ENCODE measurements around the gene DNASE2B. TPM values are rescaled to one million over a fixed set of nuclear protein-coding genes. Genes with fewer than 3 reads are reported as not detected.

The DNASE2B gene
- total RNA-seq, 4 donors from 2014 or later, result 0.29 to 3.2 TPM; not detected in 2

GRCh38 chr1:84402060-84402459 lies 3.8 kb downstream of the DNASE2B start:
- H3K4me3 ChIP-seq (ENCODE audit: low read depth, poor library complexity, severe bottlenecking), result no peak overlapping the region
- DNase-seq (ENCODE audit: low spot score in 2 of 2), result peak in 1 of 2 donors; percentile 38
- intact Hi-C loops (cut with DNase I; ENCODE audit: low total_unique reads), result no loop called here
- no peak for TF ChIP-seq CTCF (IDR thresholded peaks at IDR 0.05)
- no peak for TF ChIP-seq POLR2A (IDR thresholded peaks at IDR 0.05)

GRCh38 chr1:84402501-84402900 lies 4.2 kb downstream of the DNASE2B start:
- intact Hi-C loops (cut with DNase I; ENCODE audit: low total_unique reads), result no loop called here
- no peak overlapping the region for H3K4me3 ChIP-seq (ENCODE audit: low read depth, poor library complexity, severe bottlenecking)
- no peak for DNase-seq (ENCODE audit: low spot score in 2 of 2)
- no peak for TF ChIP-seq POLR2A (IDR thresholded peaks at IDR 0.05)
- TF ChIP-seq CTCF (IDR thresholded peaks at IDR 0.05), result no peak

- no peak for TF ChIP-seq CTCF (IDR thresholded peaks at IDR 0.05)
- TF ChIP-seq POLR2A (IDR thresholded peaks at IDR 0.05), result no peak
- WGBS, 2 donors, result 84 to 87% methylated on average over 2 of the region's 2 CpGs
- intact Hi-C loops (cut with DNase I; ENCODE audit: low total_unique reads), result no loop called here
- no peak overlapping the region for H3K4me3 ChIP-seq (ENCODE audit: low read depth, poor library complexity, severe bottlenecking)
- DNase-seq (ENCODE audit: low spot score in 2 of 2), result no peak
Observed at GRCh38 chr1:84403347-84403746, 5.1 kb downstream of the DNASE2B start.

- TF ChIP-seq POLR2A (IDR thresholded peaks at IDR 0.05) (no peak), CTCF (IDR thresholded peaks at IDR 0.05) (no peak)
- intact Hi-C loops (cut with DNase I; ENCODE audit: low total_unique reads), result no loop called here
Observed at GRCh38 chr1:84406346-84406861, 8.1 kb downstream of the DNASE2B start.

GRCh38 chr1:84407524-84407923 lies 9.2 kb downstream of the DNASE2B start:
- 65 to 71% methylated on average over 1 of the region's 1 CpG for WGBS, 2 donors
- TF ChIP-seq CTCF (IDR thresholded peaks at IDR 0.05) (no peak), POLR2A (IDR thresholded peaks at IDR 0.05) (no peak)
- intact Hi-C loops (cut with DNase I; ENCODE audit: low total_unique reads), result no loop called here

More at GRCh38 chr1:84406346-84406861, 8.1 kb downstream of the DNASE2B start:
- no peak for DNase-seq (ENCODE audit: low spot score in 2 of 2)
- WGBS, 2 donors, result 96 to 100% methylated on average over 1 of the region's 1 CpG
- H3K4me3 ChIP-seq (ENCODE audit: low read depth, poor library complexity, severe bottlenecking), result no peak overlapping the region

GRCh38 chr1:84407958-84408422 lies 9.7 kb downstream of the DNASE2B start:
- no peak for DNase-seq (ENCODE audit: low spot score in 2 of 2)
- H3K4me3 ChIP-seq (ENCODE audit: low read depth, poor library complexity, severe bottlenecking), result no peak overlapping the region
- 84 to 92% methylated on average over 2 of the region's 2 CpGs for WGBS, 2 donors
- TF ChIP-seq POLR2A (IDR thresholded peaks at IDR 0.05), result no peak
- no peak for TF ChIP-seq CTCF (IDR thresholded peaks at IDR 0.05)
- intact Hi-C loops (cut with DNase I; ENCODE audit: low total_unique reads), result no loop called here

More at GRCh38 chr1:84407524-84407923, 9.2 kb downstream of the DNASE2B start:
- no peak for DNase-seq (ENCODE audit: low spot score in 2 of 2)
- no peak overlapping the region for H3K4me3 ChIP-seq (ENCODE audit: low read depth, poor library complexity, severe bottlenecking)

Measured in lower leg skin (tissue), 4 donors.